Stimulated activated CD4-positive, alpha-beta T cell treated with anti-CD3 and anti-CD28 coated beads, Interleukin-12 subunit alpha, Interleukin-12 subunit beta, amount 100 ng/mL, for 4 hours (primary cell): ENCODE measurements around the gene MRPL38.

Source experiments
- DNase-seq: peaks from one replicate; pipeline ENCODE4 v3.0.0-alpha.2; 2020

Gene MRPL38

DNA sequence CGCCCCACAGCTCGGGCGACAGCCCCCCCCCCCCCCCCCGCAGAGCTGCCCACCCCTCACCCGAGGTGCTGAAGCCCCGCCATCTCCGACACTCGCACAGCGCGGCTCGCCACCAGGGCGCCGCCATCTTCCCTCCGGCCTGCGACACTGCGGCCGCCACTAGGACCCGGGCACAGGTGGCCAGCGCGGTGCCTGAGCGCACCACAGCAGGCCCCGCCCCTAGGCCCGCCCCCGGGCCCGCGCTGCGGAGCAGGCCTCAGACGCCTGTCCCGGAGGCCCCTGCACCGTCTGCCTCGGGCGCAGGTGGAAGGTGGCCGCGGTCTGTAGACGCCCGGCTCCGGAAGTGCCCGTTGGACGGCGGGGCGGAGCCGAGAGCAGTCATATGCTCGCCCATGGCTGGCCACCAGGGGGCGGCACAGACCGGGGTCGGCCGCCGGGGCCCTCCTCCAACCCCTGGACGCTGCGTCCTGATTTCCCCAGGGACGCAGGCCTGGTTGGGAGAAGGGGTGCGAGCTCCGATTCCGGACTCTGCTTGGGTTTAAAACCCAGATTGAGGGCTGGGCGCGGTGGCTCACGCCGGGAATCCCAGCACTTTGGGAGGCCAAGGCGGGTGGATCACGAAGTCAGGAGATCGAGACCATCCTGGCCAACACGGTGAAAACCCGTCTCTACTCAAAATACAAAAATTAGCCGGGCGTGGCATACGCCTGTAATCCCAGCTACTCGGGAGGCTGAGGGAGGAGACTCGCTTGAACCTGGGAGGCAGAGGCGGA lies at the start of gene MRPL38:
Gene MRPL38, minus strand, starts transcription at position 136 of the 773 bp plus-strand sequence. Its CDS starts 9 bp downstream, at position 127.
- DNase-seq = peak; percentile 92

DNA sequence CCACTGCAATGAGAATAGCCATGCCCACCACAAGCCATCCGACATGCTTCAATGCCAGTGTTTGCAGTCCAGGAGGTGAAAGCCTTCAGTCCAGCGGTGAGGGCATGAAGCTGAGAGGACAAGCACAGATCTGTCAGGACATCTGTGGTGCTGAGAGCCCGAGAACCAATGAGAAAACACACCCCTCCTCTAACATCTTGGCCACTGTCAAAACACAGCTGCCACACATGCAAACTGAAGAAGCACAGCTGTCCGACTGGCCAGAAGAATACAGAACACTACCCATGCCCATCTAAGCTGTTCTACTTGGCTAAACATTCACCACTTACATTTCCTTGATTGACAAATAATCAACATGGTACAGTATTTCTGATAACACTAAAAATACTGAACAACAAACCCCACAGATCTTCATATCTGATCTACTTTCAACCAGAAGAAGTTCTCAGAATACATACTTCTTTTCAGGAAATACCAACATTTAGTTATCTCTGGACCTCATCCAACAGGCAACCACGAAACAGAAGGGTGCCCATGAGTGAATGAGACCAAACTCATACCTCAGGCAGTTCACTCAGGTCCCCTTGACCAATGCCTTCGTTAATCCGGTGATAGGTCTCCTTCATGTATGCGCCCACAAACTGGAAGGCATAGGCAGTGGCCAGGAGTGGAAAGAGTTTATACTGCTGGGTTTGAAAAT lies 46.3 kb upstream of the MRPL38 start:
- no peak for DNase-seq

DNA sequence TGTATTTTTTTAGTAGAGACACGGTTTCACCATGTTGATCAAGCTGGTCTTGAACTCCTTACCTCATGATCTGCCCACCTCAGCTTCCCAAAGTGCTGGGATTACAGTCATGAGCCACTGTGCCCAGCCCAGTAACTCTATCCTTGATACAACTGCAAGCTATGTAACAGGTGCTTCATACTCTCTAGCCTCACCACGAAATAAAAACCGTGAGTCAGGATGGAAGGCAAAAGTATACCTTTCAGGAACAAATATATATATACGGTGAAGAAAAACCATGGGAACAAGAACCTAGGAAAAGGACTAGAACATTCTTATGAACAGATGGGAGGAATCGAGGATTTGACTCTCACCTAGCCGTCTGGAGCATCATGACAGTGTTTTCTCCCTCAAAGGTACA lies 45.7 kb upstream of the MRPL38 start:
- DNase-seq = no peak

DNA sequence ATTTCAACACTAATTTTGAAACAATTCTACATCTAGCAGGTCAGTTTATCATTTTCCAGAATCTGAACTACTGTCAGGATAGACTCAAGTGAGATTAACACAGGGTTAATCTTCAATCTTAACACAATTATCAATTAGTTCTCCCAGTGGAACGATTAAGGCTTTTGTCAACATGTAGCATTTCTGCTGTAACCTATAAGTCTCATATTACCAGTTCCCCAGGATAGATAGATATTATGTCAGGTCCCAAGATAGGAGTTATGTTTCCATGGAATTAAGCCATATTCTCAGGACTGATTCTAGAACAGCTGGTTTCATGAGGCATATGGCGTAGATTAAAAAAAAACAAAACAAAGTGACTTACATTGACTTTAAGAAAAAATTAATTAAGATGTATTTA lies 40.5 kb upstream of the MRPL38 start:
- DNase-seq = no peak

DNA sequence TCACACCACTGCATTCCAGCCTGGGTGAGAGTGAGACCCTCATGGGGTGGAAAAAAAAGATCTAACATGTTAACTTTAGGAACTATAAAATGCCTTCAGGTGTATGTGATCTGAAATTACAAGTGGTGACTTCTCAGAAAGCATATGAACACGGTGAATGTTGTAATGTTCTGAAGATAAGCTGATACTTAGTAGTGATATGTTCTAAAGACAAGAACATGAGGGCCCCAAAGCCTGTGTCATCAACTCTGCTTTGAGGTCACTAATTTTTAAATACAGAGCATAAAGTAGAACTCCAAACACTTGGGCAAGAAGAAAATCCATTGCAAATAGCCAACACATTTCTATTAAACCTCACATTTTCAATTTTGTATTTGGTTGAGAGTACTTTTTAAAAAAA lies 38.8 kb upstream of the MRPL38 start:
- DNase-seq = no peak

DNA sequence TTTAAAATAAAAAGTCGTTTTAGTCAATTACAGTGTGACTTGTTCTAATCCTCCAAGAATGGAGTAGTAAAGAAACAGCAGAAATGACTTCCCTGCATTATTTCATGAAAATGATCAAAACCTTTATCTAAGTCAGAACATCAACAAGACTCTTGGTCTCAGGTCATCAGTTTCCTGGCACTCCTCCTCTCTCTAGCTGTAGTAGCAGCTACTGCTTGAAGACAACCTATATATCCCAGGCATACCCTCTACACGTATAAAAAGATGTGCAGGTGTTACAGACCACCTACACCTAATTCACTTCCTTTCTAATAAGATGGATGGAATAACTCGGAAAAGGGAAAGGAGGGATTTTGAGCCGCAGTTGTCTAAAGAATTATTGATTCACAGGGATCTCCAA lies 37.8 kb upstream of the MRPL38 start:
- DNase-seq = no peak

DNA sequence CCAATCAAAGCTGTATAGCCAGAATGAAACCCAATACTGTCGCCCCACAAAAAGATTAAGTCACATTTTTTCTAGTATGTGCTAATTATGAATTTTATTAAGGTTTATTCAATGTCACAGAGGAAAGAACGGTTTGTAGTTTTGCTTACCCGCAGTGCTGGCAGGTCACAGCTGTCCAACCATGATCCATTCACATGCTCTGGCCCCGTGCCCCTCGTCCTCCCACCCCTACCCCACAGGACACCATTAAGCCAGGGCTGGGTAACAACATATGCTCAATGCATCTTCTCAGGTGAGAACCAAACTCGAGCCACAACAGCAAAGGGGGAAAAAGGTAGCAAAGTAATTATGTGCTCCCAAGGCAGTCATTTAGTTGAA lies 36.7 kb upstream of the MRPL38 start:
- no peak for DNase-seq

DNA sequence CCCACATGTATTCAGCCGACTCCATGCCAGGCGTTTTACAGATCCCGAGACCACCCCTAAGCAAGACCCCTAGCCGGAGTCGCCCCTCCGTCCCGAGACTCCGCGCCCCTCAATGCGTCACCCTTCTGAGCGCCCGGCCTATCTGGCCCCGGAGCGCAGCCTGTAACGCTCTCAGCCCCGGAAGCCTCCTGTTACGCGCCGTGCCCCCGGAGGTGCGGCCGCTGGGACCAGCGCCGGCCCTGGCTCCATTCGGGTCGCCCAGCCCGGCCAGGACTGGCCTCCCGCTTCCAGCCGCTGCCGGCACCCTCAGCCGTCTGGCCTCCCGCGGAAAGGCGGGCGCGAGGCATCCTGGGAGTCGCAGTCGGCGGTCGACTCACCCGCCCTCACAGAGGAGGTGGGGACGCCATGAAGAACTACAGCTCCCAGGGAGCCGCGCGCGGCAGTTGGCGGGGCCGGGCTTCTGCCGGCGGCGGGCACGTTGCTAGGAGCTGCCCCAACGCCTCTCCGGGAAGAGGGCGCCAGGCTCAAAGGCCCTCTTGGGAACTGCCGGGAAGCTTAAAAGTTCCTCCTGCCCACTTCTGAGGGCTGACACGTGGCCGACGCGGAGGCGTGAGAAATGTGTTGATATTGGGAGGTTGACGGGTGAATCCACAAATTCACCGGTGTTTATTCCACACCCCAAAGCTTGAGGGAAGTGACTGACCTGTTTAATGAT lies 36.2 kb upstream of the MRPL38 start, which contains the start of gene FBF1:
Gene FBF1, minus strand, starts transcription at position 316 of the 715 bp plus-strand sequence. CDS start 2,893 bp downstream, outside the sequence.
- peak; percentile 85 for DNase-seq

DNA sequence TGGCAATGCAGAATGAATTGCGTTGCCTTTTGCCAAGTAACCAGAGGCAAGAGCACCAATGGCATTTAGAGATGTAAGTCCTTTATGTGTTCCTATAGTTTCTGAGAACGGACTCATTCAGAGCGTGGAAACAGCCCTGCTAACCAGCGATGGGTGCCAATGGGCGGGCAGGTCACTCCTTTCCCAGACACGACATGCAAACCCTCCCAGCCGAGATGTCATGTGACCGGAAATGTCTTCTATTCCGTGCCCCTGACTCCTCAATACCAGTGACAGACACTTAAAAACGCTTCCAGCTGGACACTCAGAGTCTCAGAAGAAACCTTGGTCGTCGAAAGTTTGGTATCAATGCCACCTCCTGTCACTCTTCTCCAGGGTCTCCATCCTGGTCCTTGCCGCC lies 33.0 kb upstream of the MRPL38 start:
- no peak for DNase-seq

DNA sequence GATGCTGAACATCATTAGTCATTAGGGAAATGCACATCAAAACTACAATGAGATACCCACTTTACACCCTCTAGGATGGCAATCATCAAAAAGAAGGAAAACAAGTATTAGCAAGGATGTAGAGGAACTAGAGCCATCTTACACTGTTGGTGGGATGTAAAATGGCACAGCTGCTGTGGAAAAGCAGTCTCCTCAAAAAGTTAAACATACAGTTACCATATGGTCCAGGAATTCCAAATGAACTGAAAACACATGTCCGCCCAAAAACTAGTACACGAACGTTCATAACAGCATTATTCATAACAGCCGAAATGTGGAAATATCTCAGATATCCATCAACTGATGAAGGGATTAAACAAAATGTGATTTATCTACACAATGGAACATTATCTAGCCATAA lies 29.1 kb upstream of the MRPL38 start:
- no peak for DNase-seq

DNA sequence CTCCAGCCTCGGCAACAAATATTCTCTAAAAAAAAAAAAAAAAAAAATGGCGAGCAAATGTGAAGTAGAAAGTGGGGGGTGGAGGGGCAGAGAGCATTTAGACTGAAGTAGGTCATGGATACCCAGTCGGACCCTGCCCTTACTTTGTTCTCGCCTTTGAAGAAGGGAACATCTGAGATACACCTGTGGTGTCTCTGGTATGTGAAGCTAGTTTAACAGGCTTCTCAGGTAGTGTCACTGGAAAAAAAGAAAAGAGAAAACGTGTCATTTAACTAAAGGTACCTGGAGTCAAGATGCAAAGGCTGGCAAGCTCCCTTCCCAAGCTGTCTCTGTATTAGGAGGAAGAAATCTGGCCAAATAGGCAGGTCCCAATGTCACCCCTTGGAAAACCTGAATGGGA lies 28.2 kb upstream of the MRPL38 start:
- DNase-seq = no peak

DNA sequence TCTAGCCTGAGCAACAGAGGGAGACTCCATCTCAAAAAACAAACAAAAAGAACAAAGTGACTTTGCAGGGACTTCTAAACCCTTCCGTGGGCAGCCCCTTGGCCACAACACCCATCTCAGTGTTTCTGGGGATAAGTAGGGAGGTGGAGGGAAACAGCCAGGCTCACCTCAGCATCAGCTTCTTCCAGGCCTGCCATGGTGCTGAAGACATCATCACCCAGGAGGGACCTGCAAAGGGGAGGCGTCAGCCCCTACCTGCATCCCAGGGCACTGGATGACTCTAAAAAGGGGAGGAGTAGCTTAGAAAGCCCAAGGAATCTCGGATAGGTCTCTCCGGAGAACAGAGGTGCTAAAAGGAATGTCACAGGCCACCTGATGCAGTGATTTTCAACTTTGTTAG lies 26.4 kb upstream of the MRPL38 start:
- no peak for DNase-seq

DNA sequence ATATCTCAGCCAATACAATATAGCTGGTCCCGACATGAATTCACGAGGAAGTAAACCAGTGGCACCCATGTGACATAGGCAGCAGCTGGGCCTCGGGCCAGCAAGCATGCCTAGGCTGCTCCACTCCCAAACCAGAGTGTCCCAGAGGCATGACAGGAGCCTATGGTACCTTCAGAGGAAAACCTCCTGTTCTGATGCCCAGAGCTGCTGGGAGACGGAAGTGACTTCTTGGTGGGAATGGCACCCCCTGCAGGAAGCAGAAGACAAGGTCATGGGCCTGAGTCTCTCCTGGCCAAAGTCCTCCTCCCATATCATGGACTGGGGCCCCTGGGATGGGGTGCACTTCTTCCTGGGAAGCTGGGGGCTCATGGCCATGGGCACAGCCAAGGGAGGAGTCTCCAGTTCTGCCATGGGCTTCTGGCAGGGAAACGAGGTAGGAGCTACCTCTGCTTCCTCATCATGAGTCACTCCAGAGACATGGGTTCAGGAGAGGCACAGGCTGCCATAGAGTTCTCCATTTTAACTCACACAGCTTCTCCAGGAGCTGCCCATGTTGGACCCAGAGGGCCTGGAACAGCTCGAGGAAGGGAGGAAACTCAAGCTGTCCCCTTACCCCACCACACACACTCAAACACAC lies 22.7 kb upstream of the MRPL38 start:
- DNase-seq = no peak

DNA sequence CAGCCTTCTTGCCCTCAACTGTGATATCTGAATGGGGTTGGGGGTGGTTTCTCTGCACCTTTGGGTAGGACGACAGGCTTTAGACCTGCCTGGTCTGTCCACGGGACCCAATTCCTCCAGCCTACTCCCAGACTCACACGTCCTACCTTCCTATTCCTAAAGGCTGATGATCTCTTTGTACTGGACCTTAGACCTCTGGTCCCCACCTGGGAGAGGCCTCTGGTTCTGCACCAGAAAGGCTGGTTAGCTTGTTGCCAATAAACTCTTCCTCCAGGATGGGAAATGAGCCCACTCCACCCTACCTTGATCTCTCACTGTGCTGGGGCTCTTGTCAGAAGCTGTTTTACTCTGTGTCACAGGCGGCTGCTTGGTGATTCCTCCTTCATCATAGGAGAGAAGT lies 21.8 kb upstream of the MRPL38 start:
- DNase-seq = no peak

DNA sequence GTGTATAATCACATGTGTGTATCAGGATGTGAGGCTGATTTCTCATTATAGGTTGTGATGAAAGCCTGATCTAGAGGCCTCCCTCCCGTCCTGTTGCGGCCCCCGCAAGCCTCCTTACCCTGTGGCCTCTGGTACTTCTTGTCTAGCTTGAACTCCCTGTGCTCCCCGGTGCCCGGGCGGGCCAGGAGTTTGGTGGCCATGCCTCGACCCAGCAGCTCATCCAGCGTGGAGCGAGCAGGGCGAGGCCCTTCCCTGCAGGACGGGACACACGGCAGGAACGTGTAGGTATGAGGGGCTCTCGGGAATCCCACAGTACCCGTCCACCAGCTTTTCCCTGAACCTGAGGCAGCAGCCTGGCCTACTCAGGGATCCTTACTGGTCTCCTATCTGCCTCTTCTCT lies 21.2 kb upstream of the MRPL38 start:
- no peak for DNase-seq

DNA sequence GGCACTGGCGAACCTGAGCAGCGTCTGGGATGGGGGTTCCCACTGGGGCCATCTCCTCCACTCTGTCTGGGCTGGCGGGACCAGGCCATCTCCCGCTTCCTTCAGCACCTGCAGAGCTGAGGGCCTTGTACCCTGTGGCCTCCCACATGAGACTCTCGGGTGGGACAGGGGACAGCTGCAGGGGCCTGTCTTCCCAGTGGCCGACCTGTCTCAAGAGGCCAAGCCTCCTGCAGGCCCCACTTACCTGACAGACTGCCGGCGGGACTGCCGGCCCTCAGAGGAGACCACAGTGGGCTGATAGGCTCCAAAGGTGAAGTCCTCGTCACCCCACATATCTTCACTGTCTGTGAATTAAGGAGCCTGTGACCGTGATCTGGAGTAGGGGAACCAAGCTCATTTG lies 20.4 kb upstream of the MRPL38 start:
- no peak for DNase-seq

DNA sequence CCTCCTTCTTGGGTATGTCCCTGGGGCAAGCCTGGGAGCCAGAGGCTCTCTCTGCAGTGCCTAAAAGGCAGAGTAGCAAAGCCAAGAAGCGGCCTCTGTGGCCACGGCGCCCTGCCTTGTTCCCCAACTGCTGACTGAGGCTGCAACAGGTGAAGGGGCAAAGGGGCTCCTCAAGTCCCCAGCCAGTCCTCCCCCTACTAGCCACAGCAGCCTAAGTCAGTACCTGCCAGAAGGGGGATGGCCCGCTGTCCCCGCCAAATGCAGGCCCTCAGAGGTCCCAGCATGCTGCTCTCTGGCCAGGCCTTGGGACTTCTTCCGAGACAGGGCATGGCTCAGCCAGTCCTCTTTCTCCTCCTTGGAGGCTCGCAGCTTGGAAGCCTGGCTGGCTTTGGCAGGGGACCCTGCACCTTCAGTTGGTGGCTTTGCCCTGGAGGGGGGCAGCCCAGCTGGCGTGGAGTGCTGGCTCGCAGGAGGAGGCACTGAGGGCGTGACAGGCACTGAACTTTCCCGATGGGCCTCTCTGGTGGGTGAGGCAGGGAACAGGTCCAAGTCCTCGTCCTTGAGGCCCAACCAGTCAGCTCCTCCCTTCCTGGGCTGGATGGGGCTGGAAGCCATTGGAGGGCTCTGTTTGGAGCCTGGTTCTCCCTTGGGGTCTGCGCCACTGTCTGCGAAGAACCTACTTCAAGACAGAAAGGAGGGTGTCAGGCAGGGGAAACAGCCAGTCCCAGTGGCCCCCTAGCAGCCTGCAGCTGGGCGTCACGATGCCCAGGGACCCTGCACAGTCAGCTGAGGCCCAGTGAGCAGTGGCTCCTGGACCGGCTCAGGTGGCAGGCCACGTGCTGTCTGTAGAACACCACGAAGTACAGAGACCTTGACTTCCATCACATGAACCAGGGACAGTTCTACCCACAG lies 18.5 kb upstream of the MRPL38 start:
- no peak for DNase-seq

DNA sequence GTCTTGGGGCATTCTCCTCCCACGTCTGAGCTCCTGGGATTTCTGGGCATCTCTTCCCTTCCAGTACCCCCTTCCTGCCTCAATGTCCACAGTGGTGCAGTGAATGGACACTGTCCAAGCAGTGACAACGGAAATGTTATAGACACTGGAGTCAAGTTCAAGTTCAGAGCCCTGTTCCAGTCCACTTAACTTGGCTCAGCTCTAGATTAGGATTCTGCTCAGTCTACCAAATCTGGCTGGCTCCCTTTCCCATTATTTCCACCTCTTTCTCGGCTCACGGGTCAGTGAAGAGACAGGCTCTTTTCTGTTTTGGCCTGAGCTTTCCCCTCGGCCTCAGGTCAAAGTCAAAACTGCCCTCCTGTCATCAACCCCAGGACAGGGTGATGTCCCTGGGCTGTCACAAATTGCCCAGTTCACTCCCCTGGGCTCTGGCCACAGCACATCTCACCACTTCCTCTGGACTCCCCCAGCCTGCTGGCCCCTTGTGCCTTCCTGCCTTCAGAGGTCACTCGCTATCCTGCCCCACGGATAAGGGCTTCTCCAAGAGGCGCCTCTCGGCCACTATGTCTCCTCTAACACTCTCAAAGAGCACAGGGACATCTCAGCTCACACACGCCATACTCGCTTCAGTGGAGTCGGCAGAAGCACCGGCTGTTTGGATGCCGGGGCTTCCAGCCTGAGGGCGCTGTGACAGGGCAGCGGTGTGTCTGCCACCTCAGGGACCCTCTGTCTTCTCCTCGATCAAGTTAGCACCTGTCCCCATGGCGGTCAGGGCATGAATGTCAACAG lies 17.7 kb upstream of the MRPL38 start:
- no peak for DNase-seq

DNA sequence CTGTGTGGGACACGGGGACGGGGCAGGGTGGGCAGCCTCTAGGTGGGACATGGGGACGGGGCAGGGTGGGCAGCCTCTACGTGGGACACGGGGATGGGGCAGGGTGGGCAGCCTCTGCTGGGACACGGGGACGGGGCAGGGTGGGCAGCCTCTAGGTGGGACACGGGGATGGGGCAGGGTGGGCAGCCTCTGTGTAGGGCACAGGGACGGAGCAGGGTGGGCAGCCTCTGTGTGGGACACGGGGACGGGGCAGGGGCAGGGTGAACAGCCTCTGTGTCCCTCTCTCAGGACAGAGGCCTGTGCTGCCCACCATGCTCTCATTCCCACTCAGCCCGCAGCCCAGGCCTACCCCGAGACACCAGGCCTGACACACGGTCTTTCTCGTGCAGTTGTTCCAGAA lies 16.9 kb upstream of the MRPL38 start:
- DNase-seq = no peak

DNA sequence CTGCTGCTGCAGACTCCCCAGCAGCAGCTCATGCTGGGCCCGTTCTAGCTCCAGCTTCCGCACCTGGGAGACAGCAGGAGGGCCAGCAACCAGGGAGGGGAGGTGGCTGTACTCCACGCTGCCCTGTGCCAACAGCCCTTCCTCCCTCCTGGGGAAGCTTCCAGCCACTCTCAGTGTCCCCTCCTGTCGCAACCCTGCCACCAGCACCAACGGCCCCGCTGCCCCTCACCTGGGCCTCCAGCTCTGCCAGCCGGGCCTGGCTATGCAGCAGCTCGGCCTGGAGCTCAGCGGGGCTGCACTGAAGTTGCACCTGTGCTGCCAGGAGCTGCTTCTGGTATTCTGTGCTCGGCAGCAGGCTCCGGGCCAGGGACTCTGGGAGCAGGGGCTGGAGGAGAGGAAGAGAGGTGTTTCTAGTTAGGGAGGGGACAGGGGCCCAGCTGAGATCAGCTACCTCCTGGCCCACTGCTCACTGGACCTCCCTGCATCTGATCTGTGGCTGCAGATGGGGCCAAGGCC lies 15.4 kb upstream of the MRPL38 start:
- no peak for DNase-seq

DNA sequence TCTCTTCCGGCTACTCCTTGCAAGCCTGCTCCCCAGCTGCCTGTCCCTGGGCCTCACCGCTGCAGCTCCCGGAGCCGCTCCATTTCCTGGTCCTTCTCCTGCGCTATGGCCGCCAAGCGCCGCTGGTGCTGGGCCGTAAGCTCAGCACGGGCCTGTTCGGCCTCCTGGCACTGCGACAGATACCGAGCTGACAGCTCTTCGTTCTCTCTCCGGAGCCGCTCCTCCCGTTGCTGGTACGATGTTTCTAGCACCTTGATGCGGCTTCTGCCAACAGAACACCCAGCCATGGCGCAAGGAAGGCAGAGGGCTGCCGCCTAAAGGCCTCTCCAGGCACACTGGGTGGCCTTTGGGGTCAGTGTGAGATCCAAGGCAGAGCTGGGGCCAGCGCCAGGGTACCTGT lies 14.9 kb upstream of the MRPL38 start:
- no peak for DNase-seq
